A673 (cell line): Measurements from ENCODE around the gene GALNT9. TPM values are rescaled to one million over a fixed set of nuclear protein-coding genes. Genes with fewer than 3 reads are reported as not detected.

ENCODE experiments used
- BruUV-seq: library from RNA; stranded (reverse); fragments of 400-500 nt; replicated peaks from 2 replicates; lab custom pipeline; 2021; lab: Mats Ljungman, UMichigan
- CTCF ChIA-PET: fragments of 300-600 bp; sonication (Branson Sonifier 250); formaldehyde crosslinking; loops from one replicate; lab custom pipeline; 2022; ENCODE audit warnings: antibody characterized with exemption; lab: Charles Lee
- POLR2A ChIA-PET: fragments of 300-600 bp; sonication (Branson Sonifier 250); formaldehyde crosslinking; loops from one replicate; lab custom pipeline; 2022; ENCODE audit warnings: antibody characterized with exemption; ENCODE audit not compliant: low non-redundant PET; lab: Charles Lee
- DNase-seq: peaks from one replicate; pipeline ENCODE4 v3.0.0-alpha.2; 2015; ENCODE audit warnings: low spot score
- H3K27ac ChIP-seq: fragments of 200-600 bp; sonication (generic); 2 replicates; pipeline ENCODE4 v1.5.1; 2016; ENCODE audit warnings: mixed run types, low read depth, mild to moderate bottlenecking, mixed read lengths, antibody characterized with exemption, low read length; ENCODE audit not compliant: poor library complexity, severe bottlenecking
- H3K27me3 ChIP-seq: fragments of 200-600 bp; sonication (generic); replicated peaks from 2 replicates; pipeline ENCODE4 v1.6.1; 2017; ENCODE audit warnings: mixed run types, low read depth, mild to moderate bottlenecking, mixed read lengths, antibody characterized with exemption, low read length; ENCODE audit not compliant: insufficient read depth, poor library complexity
- H3K36me3 ChIP-seq: fragments of 200-600 bp; sonication (generic); 2 replicates; pipeline ENCODE4 v1.6.1; 2016; ENCODE audit warnings: mixed run types, mild to moderate bottlenecking, mixed read lengths, antibody characterized with exemption, low read length; ENCODE audit not compliant: insufficient read depth, poor library complexity, severe bottlenecking
- H3K4me1 ChIP-seq: fragments of 200-600 bp; sonication (generic); 2 replicates; pipeline ENCODE4 v1.6.1; 2017; ENCODE audit warnings: mixed run types, mild to moderate bottlenecking, mixed read lengths, antibody characterized with exemption, low read length; ENCODE audit not compliant: insufficient read depth, poor library complexity, severe bottlenecking
- H3K4me3 ChIP-seq: fragments of 200-600 bp; sonication (generic); 2 replicates; pipeline ENCODE4 v1.5.1; 2016; ENCODE audit warnings: low read depth, mixed run types, mild to moderate bottlenecking, mixed read lengths, low read length; ENCODE audit not compliant: poor library complexity, severe bottlenecking
- H3K9me3 ChIP-seq: fragments of 200-600 bp; sonication (generic); 2 replicates; pipeline ENCODE4 v1.6.1; 2016; ENCODE audit warnings: mixed run types, low read depth, mild to moderate bottlenecking, mixed read lengths, antibody characterized with exemption, low read length; ENCODE audit not compliant: poor library complexity, severe bottlenecking
- CTCF ChIP-seq: fragments of 300-800, 200-600 bp; sonication (generic); conservative IDR thresholded peaks from 2 replicates; pipeline ENCODE4 v1.5.1; 2017; ENCODE audit warnings: low read depth, mild to moderate bottlenecking, antibody characterized with exemption, low read length, moderate library complexity, mixed read lengths
- EZH2 ChIP-seq: fragments of 200-600 bp; sonication (generic); IDR thresholded peaks from 2 replicates; pipeline ENCODE4 v1.6.1; 2017; ENCODE audit warnings: borderline replicate concordance, low read depth, mild to moderate bottlenecking, mixed read lengths, antibody characterized with exemption, low read length; ENCODE audit not compliant: poor library complexity, severe bottlenecking
- intact Hi-C: fragments of 100-400 bp; cut with micrococcal nuclease; formaldehyde crosslinking; loops from one replicate; pipeline ENCODE4 v1.10.0; 2022; ENCODE audit not compliant: unreplicated experiment
- total RNA-seq: library from RNA; stranded (reverse); gene quantifications from 2 replicates; pipeline ENCODE4 v1.2.3, GENCODE V29; 2021

The GALNT9 gene
- total RNA-seq, 1 experiment from 2014 or later = 7.4 TPM

- H3K27ac ChIP-seq = no peak overlapping the region
- CTCF ChIA-PET = no interaction called here
- no peaks in the 10 kb centered on the region for H3K36me3 ChIP-seq
- H3K27me3 ChIP-seq = no peaks in the 10 kb centered on the region
- no peaks in the 10 kb centered on the region for H3K9me3 ChIP-seq
- POLR2A ChIA-PET = no interaction called here
- TF ChIP-seq CTCF (no peak), EZH2 (no peak)
- no peak overlapping the region for H3K4me3 ChIP-seq
- H3K4me1 ChIP-seq = no peaks in the 10 kb centered on the region
- no TSS peak for BruUV-seq
- DNase-seq = no peak
- intact Hi-C loops = no loop called here
Observed at GRCh38 chr12:132315951-132316350, 13.4 kb downstream of the GALNT9 start.

- CTCF ChIA-PET = no interaction called here
- Histone ChIP-seq H3K36me3 (no peaks in the 10 kb centered on the region), H3K4me3 (no peak overlapping the region), H3K4me1 (no peaks in the 10 kb centered on the region), H3K9me3 (no peaks in the 10 kb centered on the region), H3K27ac (no peak overlapping the region), H3K27me3 (no peaks in the 10 kb centered on the region)
- POLR2A ChIA-PET = no interaction called here
- TF ChIP-seq CTCF (no peak), EZH2 (no peak)
- BruUV-seq = no TSS peak
- no peak for DNase-seq
- intact Hi-C loops = no loop called here
Observed at GRCh38 chr12:132315507-132315906, 13.9 kb downstream of the GALNT9 start.

GRCh38 chr12:132314516-132315233 lies 14.7 kb downstream of the GALNT9 start:
- TF ChIP-seq CTCF = no peak
- no peak for TF ChIP-seq EZH2
- CTCF ChIA-PET = no interaction called here
- H3K27me3 ChIP-seq = no peaks in the 10 kb centered on the region
- no peaks in the 10 kb centered on the region for H3K9me3 ChIP-seq
- POLR2A ChIA-PET = no interaction called here
- H3K4me1 ChIP-seq = no peaks in the 10 kb centered on the region
- H3K36me3 ChIP-seq = no peaks in the 10 kb centered on the region
- H3K4me3 ChIP-seq = no peak overlapping the region
- no TSS peak for BruUV-seq
- DNase-seq = no peak
- H3K27ac ChIP-seq = no peak overlapping the region
- intact Hi-C loops = no loop called here
